WERI-Rb-1 (cell line): ENCODE data around the gene AFDN.

ENCODE experiments used
- DNase-seq: peaks from one replicate; pipeline ENCODE4 v3.0.0-alpha.2; 2020
- H3K27ac ChIP-seq: fragments of 250-450 bp; sonication (Bioruptor Pico); 2 replicates; pipeline ENCODE4 v1.5.1; 2020; ENCODE audit warnings: mild to moderate bottlenecking, moderate library complexity
- H3K27me3 ChIP-seq: fragments of 250-450 bp; sonication (Bioruptor Pico); 2 replicates; pipeline ENCODE4 v1.5.1; 2021; ENCODE audit warnings: mild to moderate bottlenecking, low read depth, moderate library complexity; ENCODE audit not compliant: insufficient read depth, severe bottlenecking
- H3K36me3 ChIP-seq: fragments of 250-450 bp; sonication (Bioruptor Pico); 2 replicates; pipeline ENCODE4 v1.5.1; 2020; ENCODE audit warnings: mild to moderate bottlenecking, moderate library complexity
- H3K4me3 ChIP-seq: 2 replicates; pipeline ENCODE4 v1.5.1; 2011; ENCODE audit warnings: low read depth, mild to moderate bottlenecking, control low read depth, low read length
- H3K9me3 ChIP-seq: fragments of 250-450 bp; sonication (Bioruptor Pico); 2 replicates; pipeline ENCODE4 v1.5.1; 2021; ENCODE audit warnings: mild to moderate bottlenecking, moderate library complexity; ENCODE audit not compliant: severe bottlenecking
- TF ChIP-seq, protein P1 (sequence below): IDR thresholded peaks from 2 replicates; pipeline ENCODE4 v1.5.1; 2011; ENCODE audit warnings: low read depth, mild to moderate bottlenecking, control low read depth, inconsistent platforms, low read length

The AFDN gene

DNA sequence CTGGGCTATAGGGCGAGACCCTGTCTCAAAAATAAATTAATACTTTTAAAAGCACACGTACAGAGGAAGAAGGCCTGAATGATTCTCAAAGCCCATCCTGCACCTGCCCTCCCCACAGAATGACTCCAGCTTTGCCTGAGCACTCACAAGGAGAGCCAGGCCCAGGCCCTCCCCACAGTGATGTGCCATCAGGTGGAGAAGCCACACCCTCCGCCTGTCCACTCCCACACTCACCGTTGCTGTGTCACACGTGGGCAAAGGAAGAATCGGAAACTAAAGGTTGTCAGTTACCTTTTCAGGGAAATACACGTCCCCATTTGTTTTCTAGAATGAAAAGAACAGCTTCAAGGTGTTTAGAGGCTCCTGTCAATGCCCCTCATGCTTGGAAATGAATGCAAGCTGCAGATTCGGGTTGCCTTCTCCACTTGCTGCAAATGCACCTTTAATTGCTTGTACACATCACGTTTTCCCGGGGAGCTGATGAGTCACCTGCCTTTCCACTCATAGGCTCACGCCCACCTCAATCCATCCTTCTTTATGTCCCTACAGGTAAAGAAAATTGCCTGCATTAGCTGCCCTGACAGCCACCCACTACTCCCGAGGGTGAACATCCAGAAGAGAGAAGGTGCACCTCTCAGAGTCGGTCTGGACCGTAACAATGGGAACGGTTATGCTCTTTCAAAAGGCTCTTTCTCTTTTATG lies 45.5 kb upstream of the AFDN start:
- Histone ChIP-seq H3K9me3 (no peaks in the 10 kb centered on the region), H3K36me3 (no peaks in the 10 kb centered on the region), H3K27me3 (no peaks in the 10 kb centered on the region), H3K27ac (no peak overlapping the region), H3K4me3 (no peak overlapping the region)
- DNase-seq = no peak
- TF ChIP-seq, protein P1, sequence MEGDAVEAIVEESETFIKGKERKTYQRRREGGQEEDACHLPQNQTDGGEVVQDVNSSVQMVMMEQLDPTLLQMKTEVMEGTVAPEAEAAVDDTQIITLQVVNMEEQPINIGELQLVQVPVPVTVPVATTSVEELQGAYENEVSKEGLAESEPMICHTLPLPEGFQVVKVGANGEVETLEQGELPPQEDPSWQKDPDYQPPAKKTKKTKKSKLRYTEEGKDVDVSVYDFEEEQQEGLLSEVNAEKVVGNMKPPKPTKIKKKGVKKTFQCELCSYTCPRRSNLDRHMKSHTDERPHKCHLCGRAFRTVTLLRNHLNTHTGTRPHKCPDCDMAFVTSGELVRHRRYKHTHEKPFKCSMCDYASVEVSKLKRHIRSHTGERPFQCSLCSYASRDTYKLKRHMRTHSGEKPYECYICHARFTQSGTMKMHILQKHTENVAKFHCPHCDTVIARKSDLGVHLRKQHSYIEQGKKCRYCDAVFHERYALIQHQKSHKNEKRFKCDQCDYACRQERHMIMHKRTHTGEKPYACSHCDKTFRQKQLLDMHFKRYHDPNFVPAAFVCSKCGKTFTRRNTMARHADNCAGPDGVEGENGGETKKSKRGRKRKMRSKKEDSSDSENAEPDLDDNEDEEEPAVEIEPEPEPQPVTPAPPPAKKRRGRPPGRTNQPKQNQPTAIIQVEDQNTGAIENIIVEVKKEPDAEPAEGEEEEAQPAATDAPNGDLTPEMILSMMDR = no peak

DNA sequence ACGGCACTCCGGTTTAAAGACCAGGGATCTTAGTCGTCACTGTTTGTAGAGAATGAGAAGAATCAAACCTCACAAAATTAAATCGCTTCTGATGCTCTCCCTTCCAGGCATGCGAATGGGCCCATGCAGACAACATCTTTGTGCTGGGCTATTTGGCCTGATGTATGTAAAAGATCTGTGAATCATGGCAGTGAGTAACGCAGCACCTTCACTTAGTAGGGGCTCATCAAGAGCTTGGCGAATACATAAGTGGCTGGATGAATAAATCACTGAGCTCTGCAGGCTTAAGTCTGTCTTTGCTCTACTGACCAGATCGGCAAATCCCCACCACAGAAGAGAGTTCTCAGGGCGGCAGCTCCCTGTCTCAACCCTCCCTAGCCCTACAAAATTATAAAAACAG lies 44.8 kb upstream of the AFDN start:
- Histone ChIP-seq H3K36me3 (no peaks in the 10 kb centered on the region), H3K27me3 (no peaks in the 10 kb centered on the region), H3K4me3 (no peak overlapping the region), H3K9me3 (no peaks in the 10 kb centered on the region), H3K27ac (no peak overlapping the region)
- no peak for DNase-seq
- TF ChIP-seq, protein P1 = no peak

DNA sequence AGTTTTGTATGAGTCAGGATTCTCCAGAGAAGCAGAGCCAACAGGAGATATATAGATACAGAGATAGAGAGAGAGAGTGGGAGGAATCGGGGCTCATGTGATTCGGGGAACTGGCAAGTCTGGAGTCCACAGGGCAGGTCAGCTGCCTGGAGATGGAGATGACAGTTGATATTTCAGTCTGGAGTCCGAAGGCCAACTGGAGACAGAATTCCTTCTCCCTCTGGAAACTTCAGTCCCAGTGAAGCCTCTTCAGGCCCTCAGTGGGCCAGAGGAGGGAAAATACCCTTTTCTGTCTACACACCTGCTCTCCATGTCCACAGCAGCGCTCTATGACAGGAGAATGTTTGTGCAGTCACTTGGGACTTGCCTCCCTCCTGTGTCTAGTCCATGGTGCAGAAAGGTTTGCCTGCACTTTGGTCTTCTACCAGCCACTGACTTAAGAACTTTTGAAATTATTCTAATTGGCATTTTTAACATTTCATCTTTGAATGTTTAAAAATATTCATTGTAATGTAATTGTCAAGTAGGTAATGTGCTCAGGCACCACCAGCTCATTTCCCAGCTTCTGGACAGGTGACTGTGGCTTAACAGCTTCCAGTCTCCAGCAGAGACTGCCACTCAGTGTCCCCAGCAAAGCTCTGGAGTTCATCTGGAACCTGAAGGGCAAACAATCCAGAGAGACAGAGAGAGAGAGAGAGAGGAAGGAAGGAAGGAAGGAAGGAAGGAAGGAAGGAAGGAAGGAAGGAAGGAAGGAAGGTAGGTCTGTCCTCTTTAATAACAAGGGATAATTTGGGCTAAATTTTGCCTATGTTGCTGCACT lies 43.8 kb upstream of the AFDN start:
- no peaks in the 10 kb centered on the region for H3K9me3 ChIP-seq
- no peak overlapping the region for H3K4me3 ChIP-seq
- DNase-seq = no peak

DNA sequence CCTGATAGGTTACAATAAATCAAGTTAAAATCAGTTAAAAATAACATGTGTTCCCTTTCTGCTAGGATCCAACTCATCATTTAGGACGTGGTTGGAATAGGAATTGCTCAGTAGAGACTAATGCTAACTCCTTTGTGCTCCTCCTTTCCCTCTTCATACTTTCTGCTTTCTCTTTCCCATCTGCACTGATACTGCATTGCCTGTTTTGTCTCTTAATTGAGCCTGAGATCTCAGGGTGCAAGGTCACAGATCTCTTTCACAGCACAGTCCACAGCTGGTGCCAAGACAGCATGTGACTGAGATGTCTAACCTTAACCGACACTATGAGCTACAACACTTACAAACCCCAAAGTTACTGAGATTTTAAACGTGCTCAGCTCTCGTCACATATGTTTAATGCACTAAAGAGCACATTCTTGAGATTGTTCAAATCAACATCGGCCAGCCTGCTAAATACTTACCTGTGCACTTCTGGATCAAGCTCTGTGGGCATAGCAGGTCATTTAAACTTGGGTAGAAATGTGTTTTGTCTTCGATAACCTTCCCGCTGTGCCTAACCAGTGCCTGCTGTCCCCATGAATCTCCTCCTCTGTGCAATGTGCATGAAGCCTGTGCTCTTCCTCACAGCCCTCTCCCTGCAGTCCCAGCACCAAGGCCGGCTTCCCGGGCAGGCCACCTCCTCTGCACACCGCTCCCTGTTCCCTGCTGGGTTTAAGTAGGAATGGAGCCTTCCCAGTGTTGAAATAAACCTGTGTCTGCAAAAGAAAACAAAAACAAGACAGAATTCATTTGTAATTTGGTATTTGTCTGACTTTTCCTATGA lies 39.6 kb upstream of the AFDN start:
- H3K9me3 ChIP-seq = no peaks in the 10 kb centered on the region
- no peaks in the 10 kb centered on the region for H3K27me3 ChIP-seq
- H3K36me3 ChIP-seq = no peaks in the 10 kb centered on the region
- H3K27ac ChIP-seq = no peak overlapping the region
- no peak for DNase-seq
- H3K4me3 ChIP-seq = no peak overlapping the region
- TF ChIP-seq, protein P1 = no peak

More for the DNA sequence above, 43.8 kb upstream of the AFDN start:
- no peaks in the 10 kb centered on the region for H3K36me3 ChIP-seq
- TF ChIP-seq, protein P1 = no peak
- no peaks in the 10 kb centered on the region for H3K27me3 ChIP-seq
- no peak overlapping the region for H3K27ac ChIP-seq

DNA sequence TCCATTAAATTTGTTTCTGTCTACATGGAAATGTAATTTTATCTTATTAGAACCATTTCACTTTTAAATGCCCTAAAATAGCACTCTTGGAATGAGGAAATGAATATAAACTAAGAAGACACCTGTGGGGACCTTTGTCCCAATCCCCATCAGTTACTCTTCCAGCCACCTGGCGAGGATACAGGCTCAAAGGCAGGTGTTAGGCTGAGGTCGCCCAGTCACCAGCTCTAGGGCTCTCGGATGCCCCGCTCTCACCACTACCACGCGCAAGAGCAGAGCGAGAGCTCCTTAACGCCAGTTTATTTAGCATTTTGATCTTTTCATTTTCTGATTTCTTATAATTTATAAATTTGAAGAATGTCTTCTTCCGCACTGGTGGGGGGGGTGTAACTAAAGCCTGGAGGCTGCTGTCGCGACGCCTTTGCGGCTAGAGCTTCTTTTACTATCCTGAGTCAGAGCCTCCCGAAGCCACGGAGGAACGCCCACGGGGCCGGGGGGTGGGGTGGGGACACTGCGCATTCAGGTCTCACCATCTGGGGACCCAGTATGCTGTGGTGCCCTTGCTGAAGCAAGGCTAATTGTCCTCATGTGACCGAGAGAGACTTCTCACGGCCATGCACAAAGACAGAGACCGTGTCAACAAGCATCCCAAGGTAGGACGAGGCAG lies 38.7 kb upstream of the AFDN start:
- H3K9me3 ChIP-seq = no peaks in the 10 kb centered on the region
- no peaks in the 10 kb centered on the region for H3K27me3 ChIP-seq
- no peaks in the 10 kb centered on the region for H3K36me3 ChIP-seq
- peak; percentile 79 for DNase-seq
- H3K27ac ChIP-seq = no peak overlapping the region; the same call in 1 of the 2 replicates
- TF ChIP-seq, protein P1 = no peak
- no peak overlapping the region for H3K4me3 ChIP-seq
